Measurements from ENCODE around the gene MYCBP2. TPM values are rescaled to one million over a fixed set of nuclear protein-coding genes. Genes with fewer than 3 reads are reported as not detected.

Gene MYCBP2
- total RNA-seq, 2 experiments from 2014 or later, result 97.5 to 101 TPM

DNA sequence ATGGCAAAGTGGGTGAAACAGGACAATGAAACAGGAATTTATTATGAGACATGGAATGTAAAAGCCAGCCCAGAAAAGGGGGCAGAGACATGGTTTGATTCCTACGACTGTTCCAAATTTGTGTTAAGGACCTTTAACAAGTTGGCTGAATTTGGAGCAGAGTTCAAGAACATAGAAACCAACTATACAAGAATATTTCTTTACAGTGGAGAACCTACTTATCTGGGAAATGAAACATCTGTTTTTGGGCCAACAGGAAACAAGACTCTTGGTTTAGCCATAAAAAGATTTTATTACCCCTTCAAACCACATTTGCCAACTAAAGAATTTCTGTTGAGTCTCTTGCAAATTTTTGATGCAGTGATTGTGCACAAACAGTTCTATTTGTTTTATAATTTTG, 326.4 kb downstream of the MYCBP2 start:
- ChIA-PET CTCF (interaction anchor here (0.8 to 4.4 kb wide), 4 partner anchors 8 to 21 kb away, joined by 3 to 26 read pairs (median 10); partner anchors contain the start of gene CLN5), POLR2A (interaction anchor here (1.7 to 2.4 kb wide), 2 partner anchors 7 to 26 kb away, joined by 5 to 17 read pairs; partner anchors contain the start of gene FBXL3)
- intact Hi-C loops (cut with micrococcal nuclease), result loop anchor here (10.0 kb wide), 1 partner anchor 474 kb away; no protein-coding TSS in a partner anchor
- no peaks in the 10 kb centered on the region for H3K27me3 Mint-ChIP-seq
- no peak overlapping the region for H3K27ac Mint-ChIP-seq
- H3K9me3 Mint-ChIP-seq, result no peaks in the 10 kb centered on the region
- peaks cover 51% of the 10 kb centered on the region for H3K36me3 Mint-ChIP-seq (ENCODE audit: low read depth)
- ATAC-seq (no peak), DNase-seq (no peak)
- TF ChIP-seq CTCF (IDR thresholded peaks at IDR 0.05), result no peak
- H3K4me1 Mint-ChIP-seq (ENCODE audit: low read depth), result peaks cover 28% of the 10 kb centered on the region
- H3K4me3 Mint-ChIP-seq, result no peak overlapping the region

Other genes starting within 250 kb of the MYCBP2 start
- gene SCEL, start 208.6 kb upstream of the MYCBP2 start, total RNA-seq, result not detected

Measured in activated CD8-positive, alpha-beta T cell treated with anti-CD3 and anti-CD28 coated beads for 36 hours (primary cell).